HepG2 (cell line): ENCODE results near the gene GGA3. TPM values are rescaled to one million over a fixed set of nuclear protein-coding genes. Genes with fewer than 3 reads are reported as not detected.
A peak's percentile ranks its signal among the peaks of the same experiment; 100 is the strongest.

ENCODE experiments used
- DMAP1 ChIP-seq: IDR thresholded peaks from 2 replicates; pipeline ENCODE4 v1.6.1; 2016
- FIP1L1 ChIP-seq: fragments of 200-400 bp; formaldehyde crosslinking; IDR thresholded peaks from 2 replicates; pipeline ENCODE4 v1.6.1; 2018; ENCODE audit warnings: low read depth, mild to moderate bottlenecking, low read length, moderate library complexity, borderline replicate concordance; ENCODE audit not compliant: insufficient read depth
- HMG20A ChIP-seq: IDR thresholded peaks from 2 replicates; pipeline ENCODE4 v1.6.1; 2016; ENCODE audit warnings: borderline replicate concordance
- MLLT10 ChIP-seq: sonication (generic); formaldehyde crosslinking; IDR thresholded peaks from 2 replicates; pipeline ENCODE4 v1.4.0; 2020; ENCODE audit warnings: missing genetic modification reagents
- MYNN ChIP-seq: sonication (generic); formaldehyde crosslinking; IDR thresholded peaks from 2 replicates; pipeline ENCODE4 v1.4.0; 2020; ENCODE audit warnings: mild to moderate bottlenecking, low read depth, missing genetic modification reagents
- ZFAT ChIP-seq: sonication (generic); formaldehyde crosslinking; conservative IDR thresholded peaks from 2 replicates; pipeline ENCODE4 v1.8.1; 2023; ENCODE audit warnings: missing genetic modification reagents, inconsistent platforms
- ZMYM4 ChIP-seq: sonication (generic); formaldehyde crosslinking; IDR thresholded peaks from 2 replicates; pipeline ENCODE4 v1.8.1; 2023; ENCODE audit warnings: mild to moderate bottlenecking, missing genetic modification reagents
- ZNF225 ChIP-seq: sonication (generic); formaldehyde crosslinking; IDR thresholded peaks from 2 replicates; pipeline ENCODE4 v1.4.0; 2020; ENCODE audit warnings: mild to moderate bottlenecking, missing genetic modification reagents
- ZNF24 ChIP-seq: fragments of 450-650 bp; IDR thresholded peaks from 2 replicates; pipeline ENCODE4 v1.6.1; 2017; ENCODE audit warnings: antibody characterized with exemption, mild to moderate bottlenecking
- ZNF264 ChIP-seq: sonication (generic); formaldehyde crosslinking; IDR thresholded peaks from 2 replicates; pipeline ENCODE4 v1.4.0; 2020; ENCODE audit warnings: missing genetic modification reagents
- ZNF383 ChIP-seq: sonication (generic); formaldehyde crosslinking; IDR thresholded peaks from 2 replicates; pipeline ENCODE4 v1.4.0; 2020; ENCODE audit warnings: missing genetic modification reagents, mild to moderate bottlenecking, borderline replicate concordance
- ZSCAN21 ChIP-seq: sonication (generic); formaldehyde crosslinking; IDR thresholded peaks from 2 replicates; pipeline ENCODE4 v1.8.0; 2022; ENCODE audit warnings: mild to moderate bottlenecking, missing genetic modification reagents, moderate library complexity, borderline replicate concordance
- polyA plus RNA-seq, 8 experiments: library from polyadenylated mRNA; depleted of rRNA in 3 of 8; stranded (reverse) in 7 of 8; unstranded in 1 of 8; fragments of >200 nt; fragmentation: Illumina TruSeq in 4 of 8; extraction: Trizol in 4 of 8; gene quantifications; 2 replicates each; pipeline versions ENCODE4 v1.2.1 to v1.2.3, GENCODE V29; 2011 to 2016; ENCODE audit warnings: low read depth in 4 of 8, missing spikeins in 1 of 8, mixed read lengths in 1 of 8; ENCODE audit not compliant: insufficient read depth in 1 of 8
- total RNA-seq, 5 experiments: library from RNA; depleted of rRNA; stranded (reverse); fragments of >200 nt; fragmentation: Illumina TruSeq; extraction: Trizol; gene quantifications; 2 replicates each; pipeline ENCODE4 v1.2.3, GENCODE V29; 2016; ENCODE audit warnings: low read depth in 1 of 5
- TF ChIP-seq, protein P1 (sequence below): sonication (generic); formaldehyde crosslinking; IDR thresholded peaks from 2 replicates; pipeline ENCODE4 v1.5.1; 2020; ENCODE audit warnings: mild to moderate bottlenecking, moderate library complexity, missing genetic modification reagents
- TF ChIP-seq, protein P2 (sequence below): sonication (generic); formaldehyde crosslinking; IDR thresholded peaks from 2 replicates; pipeline ENCODE4 v1.4.0; 2020; ENCODE audit warnings: low read depth, mild to moderate bottlenecking, missing genetic modification reagents

GGA3 gene
- total and polyA plus RNA-seq, 2 of the 13 experiments (the other 11 are each of a cell fraction or from before 2014, with no cell fraction given), result 28.4 to 43.7 TPM

DNA sequence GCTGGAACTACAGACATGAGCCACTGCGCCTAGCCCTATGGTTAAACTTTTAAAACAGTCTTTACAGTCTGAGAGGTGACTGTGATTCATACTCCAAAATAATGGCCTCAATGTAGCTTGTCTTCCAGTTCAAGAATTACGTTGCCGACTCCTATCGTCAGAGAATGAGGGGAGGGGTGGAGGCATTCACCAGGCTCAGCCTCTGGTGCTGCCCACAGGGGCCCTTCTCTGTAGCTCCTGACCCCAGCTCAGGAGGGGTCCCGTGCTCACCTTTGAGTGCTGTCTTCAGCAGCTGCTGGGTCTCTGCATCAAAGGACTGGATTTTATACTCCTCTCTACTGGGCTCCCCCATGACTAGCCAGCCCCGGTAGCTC, 8.4 kb upstream of the GGA3 start (continued):
- TF ChIP-seq, protein P1, sequence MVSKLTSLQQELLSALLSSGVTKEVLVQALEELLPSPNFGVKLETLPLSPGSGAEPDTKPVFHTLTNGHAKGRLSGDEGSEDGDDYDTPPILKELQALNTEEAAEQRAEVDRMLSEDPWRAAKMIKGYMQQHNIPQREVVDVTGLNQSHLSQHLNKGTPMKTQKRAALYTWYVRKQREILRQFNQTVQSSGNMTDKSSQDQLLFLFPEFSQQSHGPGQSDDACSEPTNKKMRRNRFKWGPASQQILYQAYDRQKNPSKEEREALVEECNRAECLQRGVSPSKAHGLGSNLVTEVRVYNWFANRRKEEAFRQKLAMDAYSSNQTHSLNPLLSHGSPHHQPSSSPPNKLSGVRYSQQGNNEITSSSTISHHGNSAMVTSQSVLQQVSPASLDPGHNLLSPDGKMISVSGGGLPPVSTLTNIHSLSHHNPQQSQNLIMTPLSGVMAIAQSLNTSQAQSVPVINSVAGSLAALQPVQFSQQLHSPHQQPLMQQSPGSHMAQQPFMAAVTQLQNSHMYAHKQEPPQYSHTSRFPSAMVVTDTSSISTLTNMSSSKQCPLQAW, result 0 out of 2 replicates have a peak, but pooled peaks have one; percentile 8
- TF ChIP-seq FIP1L1 (0 out of 2 replicates have a peak, but pooled peaks have one; percentile 29), ZNF264 (no peak), ZSCAN21 (no peak), ZNF225 (CRISPR knock-in tag) (no peak), ZNF383 (CRISPR knock-in tag) (no peak), MYNN (peak; percentile 10; the same call in 1 of the 2 replicates), ZFAT (CRISPR knock-in tag) (no peak), HMG20A (CRISPR knock-in tag) (no peak), ZNF24 (no peak), MLLT10 (CRISPR knock-in tag) (no peak), ZMYM4 (no peak), DMAP1 (no peak)
- TF ChIP-seq, protein P2, sequence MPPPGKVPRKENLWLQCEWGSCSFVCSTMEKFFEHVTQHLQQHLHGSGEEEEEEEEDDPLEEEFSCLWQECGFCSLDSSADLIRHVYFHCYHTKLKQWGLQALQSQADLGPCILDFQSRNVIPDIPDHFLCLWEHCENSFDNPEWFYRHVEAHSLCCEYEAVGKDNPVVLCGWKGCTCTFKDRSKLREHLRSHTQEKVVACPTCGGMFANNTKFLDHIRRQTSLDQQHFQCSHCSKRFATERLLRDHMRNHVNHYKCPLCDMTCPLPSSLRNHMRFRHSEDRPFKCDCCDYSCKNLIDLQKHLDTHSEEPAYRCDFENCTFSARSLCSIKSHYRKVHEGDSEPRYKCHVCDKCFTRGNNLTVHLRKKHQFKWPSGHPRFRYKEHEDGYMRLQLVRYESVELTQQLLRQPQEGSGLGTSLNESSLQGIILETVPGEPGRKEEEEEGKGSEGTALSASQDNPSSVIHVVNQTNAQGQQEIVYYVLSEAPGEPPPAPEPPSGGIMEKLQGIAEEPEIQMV (CRISPR knock-in tag), result no peak
